ENCODE results near the gene ZNF561.

Gene ZNF561

DNA sequence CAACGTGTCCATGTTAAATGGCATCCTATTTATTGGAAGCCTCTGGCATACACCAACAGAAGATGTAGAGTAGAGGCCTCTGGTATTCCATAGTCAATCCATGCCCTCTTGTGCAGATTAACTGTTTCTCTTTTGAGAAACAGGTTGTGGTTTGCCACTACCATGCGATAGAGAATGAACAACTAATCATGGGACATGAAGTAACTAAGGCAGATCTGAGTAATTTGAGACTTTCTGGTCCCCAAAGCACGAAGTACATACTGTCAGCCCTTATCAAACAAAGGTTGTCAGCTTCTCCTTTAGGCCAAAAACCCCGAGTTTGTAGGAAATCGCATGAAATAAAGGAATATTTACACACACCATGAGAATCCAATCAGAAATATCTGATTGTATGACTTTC, 40.3 kb downstream of the ZNF561 start:
- no peak for DNase-seq (ENCODE audit: low read depth in 2 of 2)

GRCh38 chr19:9570255-9570654, 50.8 kb downstream of the ZNF561 start:
- no peak for DNase-seq (ENCODE audit: low read depth in 2 of 2)

DNA sequence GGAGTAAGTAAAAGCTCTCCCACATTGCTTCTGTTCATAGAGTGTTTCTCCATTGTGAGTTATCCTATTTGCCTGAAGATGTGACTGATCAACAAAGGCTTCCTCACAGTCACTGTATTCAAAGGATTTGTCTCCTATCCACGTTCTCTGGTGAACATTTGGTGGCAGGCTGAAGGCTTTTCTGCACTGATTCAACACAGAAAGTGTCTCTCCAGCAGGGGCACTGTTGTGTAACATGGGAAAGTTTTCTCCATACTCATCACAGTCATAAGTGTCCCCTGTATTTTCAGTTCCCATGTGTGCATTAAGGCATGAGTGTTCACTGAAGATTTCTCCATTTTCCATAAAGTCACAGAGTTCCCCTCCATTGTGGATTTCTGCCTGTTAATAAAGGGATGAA, 54.3 kb downstream of the ZNF561 start:
- DNase-seq (ENCODE audit: low read depth in 2 of 2): no peak

- DNase-seq (ENCODE audit: low read depth in 2 of 2): no peak
Measured at GRCh38 chr19:9565900-9566705, 54.9 kb downstream of the ZNF561 start.

Measured in stimulated activated CD4-positive, alpha-beta T cell treated with anti-CD3 and anti-CD28 coated beads, Interleukin-4, amount 100 ng/mL, for 48 hours (primary cell).